ENCODE measurements around the gene SYNGR3. TPM values are rescaled to one million over a fixed set of nuclear protein-coding genes. Genes with fewer than 3 reads are reported as not detected.

Gene SYNGR3
- total and polyA plus RNA-seq, 2 of the 13 experiments (the other 11 are each of a cell fraction or from before 2014, with no cell fraction given): 0.97 to 5.7 TPM

GRCh38 chr16:2025251-2025650 is 35.5 kb downstream of the SYNGR3 start (continued):
- TF ChIP-seq HNRNPL (IDR thresholded peaks at IDR 0.05; ENCODE audit: low read depth, low read length) (peak; percentile 38; the same call in 1 of the 2 replicates), ZNF552 (CRISPR knock-in tag; IDR thresholded peaks at IDR 0.05; ENCODE audit: borderline replicate concordance) (no peak), KAT7 (CRISPR knock-in tag; IDR thresholded peaks at IDR 0.05; ENCODE audit: borderline replicate concordance) (0 out of 2 replicates have a peak, but pooled peaks have one; percentile 31), TCF12 (IDR thresholded peaks at IDR 0.05) (no peak), TCF12 (CRISPR knock-in tag; IDR thresholded peaks at IDR 0.05) (no peak)
- TF ChIP-seq, protein P1, sequence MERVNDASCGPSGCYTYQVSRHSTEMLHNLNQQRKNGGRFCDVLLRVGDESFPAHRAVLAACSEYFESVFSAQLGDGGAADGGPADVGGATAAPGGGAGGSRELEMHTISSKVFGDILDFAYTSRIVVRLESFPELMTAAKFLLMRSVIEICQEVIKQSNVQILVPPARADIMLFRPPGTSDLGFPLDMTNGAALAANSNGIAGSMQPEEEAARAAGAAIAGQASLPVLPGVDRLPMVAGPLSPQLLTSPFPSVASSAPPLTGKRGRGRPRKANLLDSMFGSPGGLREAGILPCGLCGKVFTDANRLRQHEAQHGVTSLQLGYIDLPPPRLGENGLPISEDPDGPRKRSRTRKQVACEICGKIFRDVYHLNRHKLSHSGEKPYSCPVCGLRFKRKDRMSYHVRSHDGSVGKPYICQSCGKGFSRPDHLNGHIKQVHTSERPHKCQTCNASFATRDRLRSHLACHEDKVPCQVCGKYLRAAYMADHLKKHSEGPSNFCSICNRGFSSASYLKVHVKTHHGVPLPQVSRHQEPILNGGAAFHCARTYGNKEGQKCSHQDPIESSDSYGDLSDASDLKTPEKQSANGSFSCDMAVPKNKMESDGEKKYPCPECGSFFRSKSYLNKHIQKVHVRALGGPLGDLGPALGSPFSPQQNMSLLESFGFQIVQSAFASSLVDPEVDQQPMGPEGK (CRISPR knock-in tag; IDR thresholded peaks at IDR 0.05): 0 out of 2 replicates have a peak, but pooled peaks have one; percentile 32

DNA sequence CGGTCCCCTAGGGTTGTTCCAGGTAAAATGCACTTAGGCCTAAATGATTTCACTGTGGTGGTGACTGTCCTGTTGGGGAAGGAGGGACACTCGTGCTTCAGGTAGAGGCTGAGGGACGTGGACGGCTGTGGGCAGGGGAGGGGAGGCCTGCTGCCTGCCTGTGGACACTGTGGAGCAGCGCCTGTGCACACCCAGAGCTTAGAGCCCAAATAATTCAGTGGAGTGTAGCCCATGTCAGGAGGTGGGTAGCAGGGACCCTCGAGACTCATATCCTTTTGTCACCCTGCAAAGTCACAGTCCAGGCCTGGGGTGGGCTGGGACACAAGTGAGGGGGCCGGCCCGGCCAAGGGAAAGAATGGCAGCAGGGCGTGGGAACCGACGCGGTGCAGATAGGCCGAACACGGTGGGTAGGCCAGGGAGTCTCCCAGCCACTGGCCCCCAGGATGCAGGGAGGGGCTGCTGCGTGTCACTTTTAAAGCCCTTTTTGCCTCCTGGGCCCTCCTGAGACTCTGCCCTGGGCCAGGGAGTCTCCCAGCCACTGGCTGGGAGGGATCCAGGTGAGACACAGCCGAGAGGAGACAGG is 36.2 kb downstream of the SYNGR3 start:
- BruUV-seq (replicated peaks): no TSS peak
- peak overlapping the region; percentile 45 to 79 (median 58) for H3K4me3 ChIP-seq (replicated peaks in 1 of 3; ENCODE audit: insufficient read depth in 1 of 3, low read depth in 2 of 3, low read length in 3 of 3)
- POLR2A ChIA-PET: interaction anchor here (1.0 to 6.2 kb wide), 4 partner anchors 8 to 129 kb away, joined by 3 to 62 read pairs (median 32); partner anchors contain the start of gene TRAF7
- TF ChIP-seq ZBTB46 (CRISPR knock-in tag; IDR thresholded peaks at IDR 0.05; ENCODE audit: borderline replicate concordance): no peak
- 0 out of 2 replicates have a peak, but pooled peaks have one; percentile 34 for TF ChIP-seq PITX1 (CRISPR knock-in tag; IDR thresholded peaks at IDR 0.05)
- no peak for TF ChIP-seq XBP1 (CRISPR knock-in tag; IDR thresholded peaks at IDR 0.05)
- TF ChIP-seq ATF7-NPFF (CRISPR knock-in tag; IDR thresholded peaks at IDR 0.05; ENCODE audit: low read depth): no peak
- no peak for TF ChIP-seq PAF1 (CRISPR knock-in tag; IDR thresholded peaks at IDR 0.05)
- no peak for TF ChIP-seq ZSCAN21 (CRISPR knock-in tag; IDR thresholded peaks at IDR 0.05; ENCODE audit: borderline replicate concordance)
- peak; percentile 17; the same call in 1 of the 2 replicates for TF ChIP-seq HIVEP1 (CRISPR knock-in tag; IDR thresholded peaks at IDR 0.05)
- TF ChIP-seq THAP9 (CRISPR knock-in tag; IDR thresholded peaks at IDR 0.05; ENCODE audit: borderline replicate concordance): 0 out of 2 replicates have a peak, but pooled peaks have one; percentile 36
- no peak for TF ChIP-seq GABPA (IDR thresholded peaks at IDR 0.05; ENCODE audit: low read depth, low read length)
- no peak for TF ChIP-seq GABPA (CRISPR knock-in tag; IDR thresholded peaks at IDR 0.05; ENCODE audit: low read depth)
- no peak for TF ChIP-seq ZNF781 (CRISPR knock-in tag; IDR thresholded peaks at IDR 0.05; ENCODE audit: borderline replicate concordance, not compliant biosample characterization)

More for the DNA sequence above, 36.2 kb downstream of the SYNGR3 start:
- peaks cover 62% of the 10 kb centered on the region for H3K4me1 ChIP-seq (ENCODE audit: insufficient read depth, low read length)
- 14% methylated on average over 1 of the region's 16 CpGs for WGBS (ENCODE audit: low lambda C conversion rate)
- ATAC-seq (peak; percentile 1; the same call in 2 of the 3 replicates), DNase-seq (ENCODE audit: low spot score) (no peak), FAIRE-seq (no peak)
- no peaks in the 10 kb centered on the region for H3K9me3 ChIP-seq (ENCODE audit: low read length)
- 0 out of 2 replicates have a peak, but pooled peaks cover 7% of the 10 kb centered on the region for H4K20me1 ChIP-seq (ENCODE audit: insufficient read depth, low read length)
- peak overlapping the region; percentile 60; the same call in 1 of the 2 replicates for H3K9ac ChIP-seq (ENCODE audit: insufficient read depth, low read depth, low read length)
- H3K36me3 ChIP-seq (replicated peaks in 1 of 2; ENCODE audit: control insufficient read depth in 1 of 2, insufficient read depth in 2 of 2, low read length in 2 of 2): no peaks in the 10 kb centered on the region
- no peak overlapping the region for H3K27ac ChIP-seq (ENCODE audit: extremely low read length, insufficient read depth, low read length)
- peaks cover 1 to 9% of the 10 kb centered on the region in 2 experiments; a peak in 2 of 5 replicates for H3K27me3 ChIP-seq (ENCODE audit: control insufficient read depth in 1 of 2, insufficient read depth in 2 of 2, low read length in 2 of 2)
- peak overlapping the region; percentile 81 for H3K4me2 ChIP-seq (ENCODE audit: low read depth, low read length)
- in situ Hi-C loops (cut with HindIII; ENCODE audit: extremely low pct_ligation_motif_present, low pct_unique_long_range_greater_than_20kb): no loop called here
- intact Hi-C loops (cut with micrococcal nuclease; ENCODE audit: unreplicated experiment): no loop called here
- no peak overlapping the region for H2AFZ ChIP-seq (ENCODE audit: low read length)
- CTCF ChIA-PET (ENCODE audit: low intra/inter-chr PET ratio, low total read pairs): no interaction called here
- H3K79me2 ChIP-seq (ENCODE audit: insufficient read depth, low read length): peaks cover 3% of the 10 kb centered on the region

All from HepG2 (cell line).